RWPE1 (cell line): ENCODE results near the gene NIF3L1.

Source experiments
- CTCF ChIA-PET: fragments of 350-600 bp; sonication (Branson Sonifier 250); formaldehyde crosslinking; extraction: SDS; loops from one replicate; lab custom pipeline; 2021; lab: Yijun Ruan, JAX
- POLR2A ChIA-PET: fragments of 400-600 bp; formaldehyde crosslinking; extraction: SDS; loops from one replicate; lab custom pipeline; 2020; ENCODE audit warnings: antibody characterized with exemption; ENCODE audit not compliant: low non-redundant PET; lab: Yijun Ruan, JAX
- DNase-seq: peaks from one replicate; pipeline ENCODE4 v3.0.0; 2012; ENCODE audit warnings: low spot score
- H3K27ac ChIP-seq: fragments of 450-650 bp; 2 replicates; pipeline ENCODE4 v1.5.1; 2017
- TF ChIP-seq, protein P1 (sequence below): fragments of 450-650 bp; conservative IDR thresholded peaks from 2 replicates; pipeline ENCODE4 v1.5.1; 2017; ENCODE audit warnings: low read depth, mild to moderate bottlenecking

The NIF3L1 gene

DNA sequence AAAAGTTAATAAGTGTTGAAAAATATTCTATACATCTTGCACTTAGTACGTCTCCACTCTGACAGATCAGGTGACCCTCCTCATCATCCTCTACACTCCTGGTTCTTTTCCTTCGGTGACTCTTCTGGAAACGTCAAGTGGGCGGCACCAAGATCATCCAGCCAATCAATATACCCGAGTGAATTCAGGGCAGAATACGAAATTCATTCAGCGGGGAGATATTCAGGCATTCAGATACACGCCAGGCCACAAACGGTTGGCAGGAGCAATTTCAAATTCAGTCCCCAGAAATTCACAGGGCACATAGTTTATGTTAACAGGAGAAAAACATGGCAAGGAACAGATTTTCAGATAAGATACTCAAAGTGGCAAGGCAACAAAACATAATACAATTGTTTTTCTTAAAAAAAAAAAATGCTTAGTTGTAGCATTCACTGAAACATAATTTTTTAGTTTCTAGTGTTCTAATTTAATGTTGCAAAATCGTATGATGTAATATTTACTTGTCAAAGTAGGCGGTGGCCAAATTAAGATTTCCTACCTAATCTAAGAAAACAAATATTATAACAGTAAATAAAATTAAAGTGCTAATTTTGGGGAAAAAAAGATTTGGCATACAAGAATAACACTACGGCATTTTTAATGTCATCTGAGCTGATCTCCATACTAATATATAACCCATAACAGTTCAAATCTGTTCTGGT lies 28.9 kb upstream of the NIF3L1 start:
- POLR2A ChIA-PET: no interaction called here
- CTCF ChIA-PET: interaction anchor here (0.6 to 0.7 kb wide), 2 partner anchors 59 to 305 kb away, joined by 3 read pairs; no protein-coding TSS in a partner anchor
- TF ChIP-seq, protein P1, sequence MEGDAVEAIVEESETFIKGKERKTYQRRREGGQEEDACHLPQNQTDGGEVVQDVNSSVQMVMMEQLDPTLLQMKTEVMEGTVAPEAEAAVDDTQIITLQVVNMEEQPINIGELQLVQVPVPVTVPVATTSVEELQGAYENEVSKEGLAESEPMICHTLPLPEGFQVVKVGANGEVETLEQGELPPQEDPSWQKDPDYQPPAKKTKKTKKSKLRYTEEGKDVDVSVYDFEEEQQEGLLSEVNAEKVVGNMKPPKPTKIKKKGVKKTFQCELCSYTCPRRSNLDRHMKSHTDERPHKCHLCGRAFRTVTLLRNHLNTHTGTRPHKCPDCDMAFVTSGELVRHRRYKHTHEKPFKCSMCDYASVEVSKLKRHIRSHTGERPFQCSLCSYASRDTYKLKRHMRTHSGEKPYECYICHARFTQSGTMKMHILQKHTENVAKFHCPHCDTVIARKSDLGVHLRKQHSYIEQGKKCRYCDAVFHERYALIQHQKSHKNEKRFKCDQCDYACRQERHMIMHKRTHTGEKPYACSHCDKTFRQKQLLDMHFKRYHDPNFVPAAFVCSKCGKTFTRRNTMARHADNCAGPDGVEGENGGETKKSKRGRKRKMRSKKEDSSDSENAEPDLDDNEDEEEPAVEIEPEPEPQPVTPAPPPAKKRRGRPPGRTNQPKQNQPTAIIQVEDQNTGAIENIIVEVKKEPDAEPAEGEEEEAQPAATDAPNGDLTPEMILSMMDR: no peak
- DNase-seq: no peak
- H3K27ac ChIP-seq: no peak overlapping the region

DNA sequence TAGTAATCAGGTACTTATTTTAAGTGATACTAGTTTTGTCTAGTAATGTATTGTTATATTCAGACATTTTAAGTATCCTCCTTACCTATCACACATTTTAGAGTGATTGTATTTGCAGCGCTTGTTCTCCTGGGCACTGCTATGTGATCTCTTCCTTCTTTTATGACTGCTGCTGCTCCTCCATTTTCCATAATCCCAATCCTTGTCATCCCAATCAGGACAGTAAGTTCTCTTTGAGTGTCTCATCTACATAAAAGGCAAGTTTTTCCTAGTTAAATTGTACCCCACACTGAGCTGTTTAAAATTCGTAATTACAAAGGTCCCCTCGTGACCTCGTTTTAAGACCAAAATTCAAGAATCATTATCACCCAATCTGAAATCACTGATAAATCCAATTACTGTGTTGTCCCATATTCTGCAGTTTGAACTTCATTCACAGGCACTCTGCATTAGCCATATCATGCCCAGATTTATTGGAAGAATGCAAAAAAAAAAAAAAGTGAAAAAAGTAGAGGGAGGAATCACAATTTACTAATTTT lies 27.5 kb upstream of the NIF3L1 start:
- H3K27ac ChIP-seq: no peak overlapping the region
- POLR2A ChIA-PET: no interaction called here
- DNase-seq: no peak
- TF ChIP-seq, protein P1: no peak
- CTCF ChIA-PET: interaction anchor here (1.0 kb wide), 1 partner anchor 148 kb away, joined by 3 read pairs; no protein-coding TSS in a partner anchor

DNA sequence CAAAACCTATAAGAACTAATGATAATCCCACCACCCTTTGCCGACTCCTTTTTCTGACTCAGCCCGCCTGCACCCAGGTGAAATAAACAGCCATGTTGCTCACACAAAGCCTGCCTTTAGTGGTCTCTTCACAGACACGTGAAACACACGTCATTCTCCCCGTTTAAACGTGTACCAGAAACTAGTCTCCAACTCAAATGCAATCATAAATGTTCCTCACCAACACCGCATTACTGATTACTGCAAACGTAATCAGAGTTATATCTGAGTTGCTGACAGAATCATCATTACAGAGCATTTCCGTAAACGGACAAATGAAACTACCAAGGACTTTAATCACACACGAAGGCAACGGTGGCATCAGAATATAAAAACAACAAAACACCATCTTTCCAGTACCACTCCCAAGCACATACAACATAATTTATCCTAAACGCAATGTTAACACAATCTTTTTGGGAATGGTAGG lies 26.6 kb upstream of the NIF3L1 start:
- no peak for DNase-seq
- TF ChIP-seq, protein P1: no peak
- CTCF ChIA-PET: no interaction called here
- POLR2A ChIA-PET: no interaction called here
- no peak overlapping the region for H3K27ac ChIP-seq

DNA sequence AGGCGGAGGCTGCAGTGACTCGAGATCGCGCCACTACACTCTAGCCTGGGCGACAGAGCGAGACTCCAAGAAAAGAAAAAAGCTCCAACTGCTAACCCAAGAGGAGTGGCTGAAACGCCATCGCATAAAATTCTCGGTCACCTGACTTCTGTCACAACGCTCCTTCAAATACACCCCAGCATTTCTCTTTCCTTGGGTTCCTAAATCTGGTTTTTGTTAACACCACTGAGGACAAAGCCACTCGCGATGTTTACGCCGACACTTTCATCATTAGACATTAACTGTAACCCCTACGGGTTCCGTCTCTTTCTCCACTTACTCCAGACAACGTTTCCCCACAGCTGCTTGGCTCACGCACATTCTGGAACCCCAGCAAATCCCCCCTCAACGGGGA lies 25.4 kb upstream of the NIF3L1 start:
- ChIA-PET POLR2A (interaction anchor here (0.5 to 1.2 kb wide), 5 partner anchors 8 to 73 kb away, joined by 3 to 8 read pairs (median 6); partner anchors contain the start of gene NIF3L1), CTCF (no interaction called here)
- DNase-seq: no peak
- H3K27ac ChIP-seq: peak overlapping the region; percentile 97
- TF ChIP-seq, protein P1: no peak

DNA sequence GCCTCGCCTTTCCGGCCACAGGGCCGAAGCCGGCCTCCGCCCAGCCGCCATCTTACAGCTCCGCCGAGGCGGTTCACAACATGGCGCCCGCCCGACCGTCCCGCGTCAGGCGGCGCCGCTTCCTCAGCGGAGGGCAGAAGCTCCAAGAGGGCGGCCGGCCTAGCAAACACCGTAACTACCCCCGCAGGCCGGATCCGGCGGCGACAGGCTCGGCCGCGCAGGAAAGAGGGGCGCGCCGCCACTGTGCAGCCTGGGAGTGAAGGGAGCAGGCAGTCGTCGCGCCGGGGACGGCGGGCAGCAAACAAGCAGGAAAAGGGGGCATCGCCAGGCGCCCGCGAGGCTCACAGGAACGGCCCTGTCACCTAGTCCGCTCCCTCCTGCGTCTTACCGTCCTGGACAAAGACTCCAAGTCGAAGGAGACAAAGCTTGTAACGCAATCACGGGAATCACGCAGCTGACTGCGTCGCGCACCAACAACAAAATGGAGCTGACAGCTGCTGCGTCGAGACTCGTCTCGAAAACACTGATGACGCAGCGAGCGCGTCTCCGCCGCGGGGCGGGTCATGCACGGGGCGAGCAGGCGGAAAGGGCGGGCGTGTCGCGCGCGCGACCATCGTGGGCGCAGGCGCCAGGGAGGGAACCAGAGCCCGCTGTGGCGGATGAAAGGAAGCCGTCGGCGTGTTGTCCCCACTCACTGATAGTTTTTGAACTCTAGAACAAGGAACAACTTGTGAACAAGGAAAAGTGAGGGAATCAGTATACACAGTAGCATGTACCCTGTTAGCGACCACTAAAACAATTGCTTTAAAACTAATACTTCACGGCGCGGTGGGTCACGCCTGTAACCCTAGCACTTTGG lies 24.8 kb upstream of the NIF3L1 start, which contains the start of gene CLK1:
Gene CLK1, minus strand, starts transcription at position 483 of the 859 bp plus-strand sequence. CDS start 2,796 bp downstream, outside the sequence.
- H3K27ac ChIP-seq: peak within 1 kb of the TSS; percentile 97
- peak; percentile 85 for DNase-seq
- POLR2A ChIA-PET: interaction anchor here (0.5 to 1.2 kb wide), 5 partner anchors 9 to 74 kb away, joined by 3 to 8 read pairs (median 6); partner anchors contain the start of gene NIF3L1
- TF ChIP-seq, protein P1: no peak
- CTCF ChIA-PET: interaction anchor here (0.6 kb wide), 1 partner anchor 151 kb away, joined by 12 read pairs; no protein-coding TSS in a partner anchor

DNA sequence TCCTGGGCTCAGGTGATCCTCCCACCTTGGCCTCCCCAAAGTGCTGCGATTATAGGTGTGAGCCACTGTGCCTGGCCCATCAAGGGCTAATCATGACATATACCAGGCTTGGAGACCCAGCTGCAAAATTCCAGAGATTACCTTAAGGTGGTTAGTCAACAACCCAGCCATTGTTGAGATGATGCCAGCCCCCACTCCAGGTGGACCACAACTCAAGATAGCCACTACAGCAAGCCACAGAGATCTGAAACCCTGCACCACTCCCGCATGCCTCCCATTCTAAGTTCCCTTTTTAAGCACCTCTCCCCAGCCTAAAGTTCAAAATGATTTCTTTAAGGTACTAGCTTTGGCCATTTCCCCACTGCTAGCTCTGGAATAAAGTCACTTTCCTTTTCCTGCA lies 20.2 kb upstream of the NIF3L1 start:
- TF ChIP-seq, protein P1: no peak
- DNase-seq: no peak
- ChIA-PET CTCF (interaction anchor here (0.6 kb wide), 1 partner anchor 15 kb away, joined by 3 read pairs; no protein-coding TSS in a partner anchor), POLR2A (no interaction called here)
- H3K27ac ChIP-seq: no peak overlapping the region; the same call in 1 of the 2 replicates
